PC-3 (cell line): ENCODE measurements around the gene SMAD7.

ENCODE experiments used
- CTCF ChIP-seq: fragments of 300-600 bp; sonication (generic); conservative IDR thresholded peaks from 2 replicates; pipeline ENCODE4 v1.5.1; 2017; ENCODE audit warnings: antibody characterized with exemption, low read depth, mild to moderate bottlenecking, low read length
- EZH2 ChIP-seq: fragments of 300-600 bp; sonication (generic); IDR thresholded peaks from one replicate; pipeline ENCODE4 v1.6.1; 2017; ENCODE audit warnings: antibody characterized with exemption, mild to moderate bottlenecking, low read length; ENCODE audit not compliant: unreplicated experiment
- EZH2phosphoT487 ChIP-seq: fragments of 300-600 bp; sonication (generic); IDR thresholded peaks from 2 replicates; pipeline ENCODE4 v1.6.1; 2018; ENCODE audit warnings: mild to moderate bottlenecking, antibody characterized with exemption, low read length, borderline replicate concordance

DNA sequence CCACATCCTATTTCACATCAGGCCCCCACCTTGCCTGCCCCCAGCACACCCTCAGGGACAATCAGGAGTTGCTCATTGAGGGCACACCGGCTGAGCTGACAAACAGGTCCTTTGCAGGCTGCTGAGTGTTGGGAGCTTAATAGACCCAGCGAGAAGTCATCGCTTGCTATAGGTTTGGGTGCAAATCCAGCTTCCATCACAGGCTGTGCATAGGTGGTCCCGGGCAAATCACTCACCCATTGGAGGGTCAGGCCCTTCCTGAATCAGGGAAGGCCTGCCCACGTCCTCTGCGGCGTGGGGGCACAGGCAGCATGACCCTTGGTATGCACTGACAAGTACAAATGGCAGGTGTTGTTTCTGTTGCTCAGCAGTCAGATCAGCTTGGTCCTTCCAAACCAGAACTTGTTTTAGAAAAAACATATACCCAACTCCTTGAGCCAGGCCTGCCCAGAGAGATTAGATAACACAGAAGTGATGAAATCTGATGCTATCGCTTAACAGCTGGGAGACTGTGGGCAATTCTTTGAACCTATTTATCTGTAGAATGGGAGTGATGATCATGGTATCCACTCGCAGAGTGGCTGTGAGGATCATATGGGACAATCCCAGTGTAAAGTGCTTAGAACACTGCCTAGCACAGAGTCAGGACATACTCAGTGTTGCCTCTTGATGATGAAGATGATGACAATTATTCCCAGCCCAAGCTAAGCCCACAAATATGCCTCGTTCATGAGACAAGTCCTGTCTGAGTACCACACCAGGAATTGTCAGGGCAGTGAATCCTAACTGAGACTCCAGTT, 34.9 kb downstream of the SMAD7 start:
- no peak for TF ChIP-seq CTCF
- TF ChIP-seq EZH2phosphoT487 = no peak
- TF ChIP-seq EZH2 = no peak
